Measurements from ENCODE around the gene INVS. TPM values are rescaled to one million over a fixed set of nuclear protein-coding genes. Genes with fewer than 3 reads are reported as not detected.

INVS gene
- total RNA-seq, 1 donor from 2014 or later, result 24.0 TPM

GRCh38 chr9:100306283-100306682 lies 207.2 kb downstream of the INVS start:
- Mint-ChIP-seq H3K4me1 (ENCODE audit: unreplicated experiment) (no peaks in the 10 kb centered on the region), H3K9me3 (no peaks in the 10 kb centered on the region), H3K27me3 (no peaks in the 10 kb centered on the region), H3K36me3 (peaks cover 79% of the 10 kb centered on the region), H3K4me3 (no peak overlapping the region), H3K27ac (no peak overlapping the region)
- TF ChIP-seq CTCF (conservative IDR thresholded peaks at IDR 0.05), result no peak
- no peak for DNase-seq (ENCODE audit: extremely low spot score, unreplicated experiment)

GRCh38 chr9:100307080-100307479 lies 208.0 kb downstream of the INVS start:
- Mint-ChIP-seq H3K4me3 (no peak overlapping the region), H3K27ac (no peak overlapping the region), H3K36me3 (peaks cover 81% of the 10 kb centered on the region), H3K4me1 (ENCODE audit: unreplicated experiment) (no peaks in the 10 kb centered on the region), H3K27me3 (no peaks in the 10 kb centered on the region), H3K9me3 (peaks cover 6% of the 10 kb centered on the region)
- DNase-seq (ENCODE audit: extremely low spot score, unreplicated experiment), result no peak
- no peak for TF ChIP-seq CTCF (conservative IDR thresholded peaks at IDR 0.05)

DNA sequence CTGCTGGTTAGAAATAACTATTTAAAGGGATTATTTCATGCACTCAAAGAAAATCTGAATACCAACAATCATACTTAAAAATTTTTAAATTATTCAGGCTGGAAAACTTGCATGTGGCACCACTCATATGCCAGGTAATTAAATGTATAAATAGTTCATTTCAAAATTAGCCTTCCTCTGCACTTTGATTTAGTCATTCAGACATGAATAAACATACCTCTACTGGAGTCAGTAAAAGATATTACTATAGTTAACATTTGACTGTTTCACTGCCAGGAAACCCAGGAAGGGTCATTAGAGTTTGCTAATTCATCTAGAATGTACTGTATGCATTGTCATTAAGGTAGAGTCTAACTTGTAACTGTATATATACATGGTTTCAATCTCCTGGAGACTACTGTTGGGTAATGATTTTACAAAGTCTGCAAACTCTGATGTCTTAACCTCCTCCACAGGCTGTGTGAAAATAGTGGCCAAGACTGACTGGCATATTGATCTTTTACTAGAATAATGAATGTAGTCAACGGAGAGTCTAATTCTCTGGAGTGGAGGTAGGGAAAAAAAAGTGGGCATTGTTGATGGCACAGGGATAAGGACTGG lies 210.0 kb downstream of the INVS start:
- peaks cover 72% of the 10 kb centered on the region for H3K36me3 Mint-ChIP-seq
- no peak for TF ChIP-seq CTCF (conservative IDR thresholded peaks at IDR 0.05)

GRCh38 chr9:100309992-100310391 lies 210.9 kb downstream of the INVS start:
- Mint-ChIP-seq H3K9me3 (peaks cover 19% of the 10 kb centered on the region), H3K4me3 (no peak overlapping the region), H3K27me3 (no peaks in the 10 kb centered on the region), H3K27ac (no peak overlapping the region), H3K4me1 (ENCODE audit: unreplicated experiment) (no peaks in the 10 kb centered on the region), H3K36me3 (peaks cover 73% of the 10 kb centered on the region)
- DNase-seq (ENCODE audit: extremely low spot score, unreplicated experiment), result no peak
- no peak for TF ChIP-seq CTCF (conservative IDR thresholded peaks at IDR 0.05)

More for the DNA sequence above, 210.0 kb downstream of the INVS start:
- DNase-seq (ENCODE audit: extremely low spot score, unreplicated experiment), result no peak
- Mint-ChIP-seq H3K4me3 (no peak overlapping the region), H3K4me1 (ENCODE audit: unreplicated experiment) (no peaks in the 10 kb centered on the region), H3K27me3 (no peaks in the 10 kb centered on the region), H3K9me3 (peaks cover 13% of the 10 kb centered on the region), H3K27ac (no peak overlapping the region)

DNA sequence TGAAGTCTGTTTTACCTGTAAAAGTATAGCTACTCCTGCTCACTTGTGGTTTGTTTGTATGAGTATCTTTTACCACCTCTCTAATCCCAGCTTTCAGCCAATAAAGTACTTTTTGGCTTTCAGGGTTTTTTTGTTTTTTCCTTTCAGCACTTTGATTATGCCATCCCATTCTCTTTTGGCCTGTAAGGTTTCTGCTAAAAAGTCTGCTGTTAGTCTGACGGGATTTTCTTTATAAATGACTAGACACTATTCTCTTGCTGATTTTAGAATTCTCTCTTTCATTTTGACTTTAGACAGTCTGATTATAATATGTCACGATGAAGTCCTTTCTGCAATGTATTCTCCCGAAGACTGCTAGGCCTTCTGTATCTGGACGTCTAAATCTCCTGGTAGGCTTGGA lies 216.5 kb downstream of the INVS start:
- Mint-ChIP-seq H3K4me1 (ENCODE audit: unreplicated experiment) (no peaks in the 10 kb centered on the region), H3K4me3 (no peak overlapping the region), H3K9me3 (peaks cover 28% of the 10 kb centered on the region), H3K36me3 (peaks cover 70% of the 10 kb centered on the region), H3K27me3 (no peaks in the 10 kb centered on the region), H3K27ac (no peak overlapping the region)
- TF ChIP-seq CTCF (conservative IDR thresholded peaks at IDR 0.05), result no peak
- no peak for DNase-seq (ENCODE audit: extremely low spot score, unreplicated experiment)

GRCh38 chr9:100317706-100318105 lies 218.7 kb downstream of the INVS start:
- TF ChIP-seq CTCF (conservative IDR thresholded peaks at IDR 0.05), result no peak
- H3K9me3 Mint-ChIP-seq, result peaks cover 16% of the 10 kb centered on the region
- no peak overlapping the region for H3K4me3 Mint-ChIP-seq
- no peaks in the 10 kb centered on the region for H3K27me3 Mint-ChIP-seq
- H3K4me1 Mint-ChIP-seq (ENCODE audit: unreplicated experiment), result no peaks in the 10 kb centered on the region
- H3K36me3 Mint-ChIP-seq, result peaks cover 53% of the 10 kb centered on the region
- H3K27ac Mint-ChIP-seq, result no peak overlapping the region
- DNase-seq (ENCODE audit: extremely low spot score, unreplicated experiment), result no peak

Data from type B pancreatic cell (in vitro differentiated cells).